ENCODE data around the gene TRAPPC1.

DNA sequence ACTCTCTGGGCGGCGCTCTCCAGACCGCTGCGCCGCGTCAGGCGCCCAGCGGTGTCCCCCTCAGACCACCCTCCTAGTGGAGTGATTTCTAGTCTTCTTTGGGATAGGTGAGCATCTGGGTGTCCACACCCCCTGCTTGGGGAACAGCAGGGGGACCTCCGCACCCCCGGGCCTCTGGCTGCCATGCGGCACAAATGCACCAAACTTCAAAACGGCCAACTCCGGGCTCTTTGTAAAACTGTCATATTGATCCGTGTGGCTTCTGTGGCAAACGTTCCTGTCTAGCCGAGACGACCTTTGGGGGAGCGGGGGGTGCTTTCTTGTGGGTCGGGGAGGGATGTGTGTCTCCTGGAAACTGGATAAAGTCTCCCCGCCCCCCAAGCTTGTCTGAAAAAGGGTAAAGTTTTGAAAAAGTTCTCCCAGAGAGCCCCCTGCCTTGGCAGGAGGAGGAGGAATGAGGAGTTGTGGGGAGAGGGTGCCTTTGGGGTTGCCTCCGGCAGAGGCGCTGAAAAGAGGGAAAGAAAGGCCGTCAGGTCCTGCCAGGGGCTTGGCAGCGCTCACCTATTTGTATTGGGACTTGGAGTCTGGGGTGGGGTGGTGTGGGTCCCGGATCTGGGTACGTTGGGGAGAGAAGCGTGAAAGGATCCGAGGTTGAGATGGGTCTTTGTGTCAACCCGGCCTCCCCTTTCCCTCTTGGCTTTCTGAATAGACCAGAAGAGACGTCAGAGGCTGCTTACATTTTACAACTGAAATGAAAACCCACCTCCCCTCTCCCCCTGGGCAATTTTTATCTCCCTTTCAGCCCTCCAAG, 45.3 kb downstream of the TRAPPC1 start:
- no peak for TF ChIP-seq POLR2A (IDR thresholded peaks at IDR 0.05)
- no peak for TF ChIP-seq POLR2AphosphoS5 (IDR thresholded peaks at IDR 0.05)
- TF ChIP-seq, protein P1, sequence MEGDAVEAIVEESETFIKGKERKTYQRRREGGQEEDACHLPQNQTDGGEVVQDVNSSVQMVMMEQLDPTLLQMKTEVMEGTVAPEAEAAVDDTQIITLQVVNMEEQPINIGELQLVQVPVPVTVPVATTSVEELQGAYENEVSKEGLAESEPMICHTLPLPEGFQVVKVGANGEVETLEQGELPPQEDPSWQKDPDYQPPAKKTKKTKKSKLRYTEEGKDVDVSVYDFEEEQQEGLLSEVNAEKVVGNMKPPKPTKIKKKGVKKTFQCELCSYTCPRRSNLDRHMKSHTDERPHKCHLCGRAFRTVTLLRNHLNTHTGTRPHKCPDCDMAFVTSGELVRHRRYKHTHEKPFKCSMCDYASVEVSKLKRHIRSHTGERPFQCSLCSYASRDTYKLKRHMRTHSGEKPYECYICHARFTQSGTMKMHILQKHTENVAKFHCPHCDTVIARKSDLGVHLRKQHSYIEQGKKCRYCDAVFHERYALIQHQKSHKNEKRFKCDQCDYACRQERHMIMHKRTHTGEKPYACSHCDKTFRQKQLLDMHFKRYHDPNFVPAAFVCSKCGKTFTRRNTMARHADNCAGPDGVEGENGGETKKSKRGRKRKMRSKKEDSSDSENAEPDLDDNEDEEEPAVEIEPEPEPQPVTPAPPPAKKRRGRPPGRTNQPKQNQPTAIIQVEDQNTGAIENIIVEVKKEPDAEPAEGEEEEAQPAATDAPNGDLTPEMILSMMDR (IDR thresholded peaks at IDR 0.05): no peak
- no peak for TF ChIP-seq EP300 (IDR thresholded peaks at IDR 0.05)

All from stomach (tissue), 4 donors.